GM19099 (cell line): ENCODE results near the gene ZNF385A.
A peak's percentile ranks its signal among the peaks of the same experiment; 100 is the strongest.

Experiments used
- POLR2A ChIP-seq: IDR thresholded peaks from 3 replicates; pipeline ENCODE4 v1.6.1; 2011; ENCODE audit warnings: low read depth; ENCODE audit not compliant: insufficient read length; ENCODE audit errors: extremely low read depth

The ZNF385A gene

DNA sequence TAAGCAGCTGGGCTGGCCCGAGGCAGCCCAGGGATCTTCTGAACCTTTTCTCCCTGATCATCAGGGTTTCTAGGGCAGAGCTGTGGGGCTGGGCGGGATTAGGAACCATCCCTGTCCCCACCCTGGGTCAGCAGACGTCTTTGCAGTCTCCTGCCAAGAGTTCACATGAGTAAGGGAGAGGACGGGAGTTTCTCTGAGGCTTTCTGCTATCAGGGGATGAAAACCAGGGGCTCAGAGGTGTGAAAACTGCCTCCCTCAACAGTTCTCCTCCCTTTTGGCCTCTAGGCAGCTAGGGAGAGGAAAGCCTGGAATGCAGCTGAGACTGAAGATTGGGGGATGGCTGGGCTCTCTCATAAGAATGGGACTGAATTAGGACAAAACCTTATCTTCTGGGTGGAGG, 7.9 kb downstream of the ZNF385A start:
- no peak for TF ChIP-seq POLR2A

DNA sequence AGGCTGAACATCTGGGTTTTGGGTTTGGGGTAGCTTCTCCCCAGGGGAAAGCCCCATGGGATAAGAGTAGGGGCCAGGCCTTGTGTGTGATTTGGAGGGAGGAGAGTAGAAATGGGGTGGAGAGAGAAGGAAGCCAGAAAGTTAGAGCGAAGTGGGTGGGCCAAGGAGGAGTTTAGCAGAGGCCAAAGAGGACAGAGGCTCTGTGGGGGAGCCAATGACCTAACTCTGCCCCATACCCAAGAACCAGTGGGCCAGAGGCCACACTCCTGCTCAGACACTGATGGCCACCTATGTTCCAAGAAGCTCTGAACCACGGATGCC, 9.3 kb downstream of the ZNF385A start:
- no peak for TF ChIP-seq POLR2A

DNA sequence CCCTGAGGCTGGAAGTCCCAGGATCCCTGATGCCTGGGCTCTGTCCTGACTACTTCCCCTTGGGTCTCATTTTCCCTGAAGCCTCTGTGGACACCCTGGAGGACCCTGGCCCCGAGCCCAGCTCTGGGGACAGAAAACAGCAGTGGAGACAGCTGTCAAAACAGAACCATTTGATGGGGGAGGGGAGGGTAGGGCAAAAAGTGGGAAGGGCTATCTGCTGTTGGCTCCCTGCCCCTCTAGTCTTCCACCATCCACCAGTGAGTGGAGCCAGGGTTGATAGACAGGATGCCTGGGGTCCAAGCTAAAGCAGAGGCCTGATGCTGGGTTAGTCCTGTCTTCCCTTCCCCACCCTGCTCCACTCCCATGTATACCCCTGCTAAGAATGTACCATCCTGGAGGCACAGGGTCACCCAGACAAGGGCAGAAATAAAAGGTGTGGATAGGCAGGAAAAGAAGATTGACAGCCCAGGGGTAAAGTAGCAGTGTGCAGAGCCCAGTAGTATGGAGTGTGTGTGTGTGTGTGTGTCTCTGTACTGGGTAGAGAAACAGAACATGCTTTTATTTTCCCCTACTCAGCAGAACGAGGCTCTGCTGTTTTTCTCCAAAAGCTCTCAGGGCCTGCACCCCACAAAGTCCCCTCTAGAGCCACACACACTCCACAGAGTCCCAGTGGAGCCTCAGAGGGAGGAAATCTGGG, 9.8 kb downstream of the ZNF385A start:
- TF ChIP-seq POLR2A, result no peak

DNA sequence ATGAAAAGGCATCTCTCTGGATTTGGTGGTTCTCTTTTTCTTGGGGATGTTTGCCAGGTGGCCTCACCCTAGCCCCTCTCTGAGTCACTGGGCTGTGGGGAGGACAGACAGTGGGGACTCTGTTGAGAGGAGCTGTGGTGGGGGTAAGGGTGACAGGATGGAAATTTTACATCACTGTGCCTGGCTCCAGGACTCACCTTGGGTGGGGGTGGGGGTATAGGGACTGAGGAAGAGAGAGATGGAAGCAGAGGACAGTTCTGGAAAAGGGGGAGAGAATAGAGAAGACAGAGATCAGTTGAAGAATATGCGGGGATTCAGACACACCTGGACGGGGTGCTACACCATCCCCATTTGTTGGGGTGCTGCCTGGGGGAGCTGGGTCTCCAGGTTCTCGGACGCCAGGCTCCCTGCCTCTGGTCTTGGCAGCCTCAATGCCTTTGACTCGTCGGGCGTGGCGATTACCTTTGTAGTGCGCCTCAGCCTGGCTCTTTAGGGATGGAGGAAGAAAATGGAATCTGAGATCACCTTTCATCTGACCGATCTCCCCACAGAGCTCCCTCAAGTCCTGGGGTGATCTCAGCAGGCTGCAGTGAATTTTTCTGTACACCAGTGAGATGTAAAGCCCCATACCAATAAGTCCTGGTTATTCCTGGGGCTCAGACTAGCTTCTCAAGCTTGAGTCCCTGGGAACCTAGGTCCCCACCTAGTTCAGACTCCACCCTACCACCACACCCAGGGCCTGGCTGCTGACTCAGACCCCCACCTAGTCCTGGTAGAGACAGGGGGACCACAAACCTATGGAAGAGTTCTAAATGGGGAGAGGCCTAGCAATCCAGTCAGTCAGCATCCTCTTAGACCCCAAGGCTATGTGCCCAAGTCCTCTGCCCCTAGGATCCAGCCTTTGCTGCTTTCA, 10.6 kb downstream of the ZNF385A start:
- no peak for TF ChIP-seq POLR2A

DNA sequence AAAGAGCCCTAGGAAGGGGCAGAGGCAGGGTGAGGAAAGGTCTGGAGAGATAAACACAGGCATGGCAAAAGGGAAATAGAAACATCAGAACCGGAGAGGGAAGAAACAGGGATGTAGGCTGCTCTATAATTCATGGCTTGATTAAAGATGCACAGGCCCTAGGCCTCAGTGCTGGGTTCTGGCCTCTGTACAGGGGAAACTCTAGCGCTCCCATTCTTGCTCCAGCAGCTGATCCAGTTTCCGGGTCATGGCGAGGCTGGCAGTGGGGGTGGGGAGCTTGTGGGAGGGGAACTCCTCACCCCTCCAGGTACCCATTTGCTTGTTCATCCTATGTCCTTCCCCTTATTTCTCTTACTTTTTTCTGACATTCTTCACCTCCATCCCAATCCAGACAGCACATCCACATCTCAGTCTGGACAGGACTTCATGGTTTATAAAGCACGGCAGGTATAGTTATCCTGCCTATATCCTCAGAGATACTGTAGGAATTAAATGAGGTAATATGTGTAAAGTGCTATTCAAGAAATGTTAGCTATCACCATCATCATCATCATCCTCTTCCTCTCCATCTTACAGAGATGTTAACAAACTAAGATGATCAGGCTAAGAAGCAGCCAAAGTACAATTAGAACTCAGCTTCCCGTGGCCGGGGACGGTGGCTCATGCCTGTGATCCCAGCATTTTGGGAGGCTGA, 12.3 kb downstream of the ZNF385A start:
- TF ChIP-seq POLR2A, result no peak

DNA sequence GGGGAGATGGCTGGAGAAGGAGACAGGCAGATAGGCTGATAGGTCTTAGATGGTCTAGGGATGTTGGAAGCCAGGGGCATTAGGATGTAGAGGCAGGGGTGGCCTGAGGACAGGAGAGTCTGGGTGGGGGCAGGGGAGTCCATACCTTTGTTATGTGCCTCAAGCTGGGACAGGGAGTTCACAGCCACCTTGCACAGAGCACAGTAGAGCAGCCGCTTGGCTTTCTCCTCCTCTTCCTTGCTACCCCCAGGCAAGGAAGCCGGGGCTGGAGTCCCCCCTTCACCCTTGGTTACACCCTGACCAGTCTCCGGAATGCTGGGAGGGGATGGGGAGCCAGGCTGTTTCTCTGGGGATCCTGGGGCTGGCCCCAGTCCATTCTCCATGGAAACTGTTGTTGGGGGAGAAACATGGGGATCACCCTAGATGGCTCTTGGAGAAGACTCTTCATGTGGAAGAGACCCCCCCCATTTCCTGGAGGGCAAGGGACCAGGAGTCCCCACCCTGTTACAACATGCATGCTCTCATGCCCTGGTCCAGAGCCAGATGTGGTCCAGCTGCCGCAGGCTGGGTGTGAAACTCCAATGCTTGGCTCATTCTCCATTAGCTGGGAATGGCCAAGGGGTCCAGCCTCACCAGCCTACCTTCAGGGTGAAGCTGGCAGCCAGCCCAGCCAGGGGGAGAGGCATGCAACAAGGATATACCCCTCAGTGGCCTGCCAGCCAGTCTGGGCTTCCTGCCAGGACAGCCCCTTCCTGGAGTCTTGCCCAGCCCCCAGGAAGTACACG, 13.0 kb downstream of the ZNF385A start:
- TF ChIP-seq POLR2A, result no peak

DNA sequence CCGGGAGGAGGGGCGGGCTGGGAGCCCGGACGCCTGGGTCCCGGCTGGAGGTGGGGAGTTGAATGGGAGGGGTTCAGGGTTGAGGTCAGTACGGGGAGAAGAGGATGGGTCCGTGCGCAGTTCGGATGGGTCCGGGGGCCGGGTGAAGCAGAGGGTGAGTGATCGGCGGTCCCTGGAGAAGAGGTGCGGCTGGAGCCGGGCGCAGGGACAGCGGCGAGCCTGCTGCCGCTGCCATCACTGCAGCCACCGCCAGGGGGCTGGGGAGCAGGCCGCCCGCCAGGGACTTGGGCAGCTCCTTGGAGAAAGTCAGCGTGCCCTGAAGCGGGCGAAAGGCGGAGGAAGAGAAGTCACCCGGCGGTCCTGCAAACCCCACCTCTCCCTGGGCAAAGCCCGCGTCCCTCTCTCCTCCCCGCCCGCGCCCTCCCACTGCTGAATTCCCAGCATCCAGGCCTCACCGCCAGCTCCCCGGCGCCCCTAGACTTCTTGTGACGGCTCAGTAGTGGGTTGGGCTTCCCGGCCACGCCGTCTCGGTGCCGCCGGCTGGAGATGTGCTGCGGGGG, 14.3 kb downstream of the ZNF385A start:
- no peak for TF ChIP-seq POLR2A

DNA sequence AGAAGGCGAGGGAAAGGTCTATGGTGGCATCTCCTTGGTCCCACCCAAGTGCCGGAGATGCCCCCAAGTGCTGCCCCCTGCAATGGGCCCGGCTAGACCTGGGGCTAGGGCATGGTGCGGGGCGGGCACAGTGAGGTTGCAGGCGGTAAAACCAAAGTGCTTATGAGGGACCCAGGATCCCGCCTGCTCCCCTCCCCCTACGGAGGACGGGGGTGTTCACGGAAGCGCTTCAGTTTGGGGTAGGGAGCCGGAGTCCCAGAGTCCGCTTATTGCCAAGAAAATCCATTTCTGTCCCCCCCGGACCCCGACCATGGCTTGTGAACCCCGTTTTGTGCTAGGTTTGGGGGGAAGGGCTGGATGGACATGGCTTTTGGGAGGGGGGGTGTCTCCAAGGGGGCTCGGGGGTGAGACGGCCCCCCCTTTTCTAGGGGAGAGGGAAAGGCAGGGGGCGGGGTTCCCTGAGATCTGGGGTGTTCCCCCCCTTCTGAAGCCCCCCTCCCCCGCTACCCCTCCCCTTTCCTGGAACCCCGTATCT, 14.9 kb downstream of the ZNF385A start:
- TF ChIP-seq POLR2A, result no peak

DNA sequence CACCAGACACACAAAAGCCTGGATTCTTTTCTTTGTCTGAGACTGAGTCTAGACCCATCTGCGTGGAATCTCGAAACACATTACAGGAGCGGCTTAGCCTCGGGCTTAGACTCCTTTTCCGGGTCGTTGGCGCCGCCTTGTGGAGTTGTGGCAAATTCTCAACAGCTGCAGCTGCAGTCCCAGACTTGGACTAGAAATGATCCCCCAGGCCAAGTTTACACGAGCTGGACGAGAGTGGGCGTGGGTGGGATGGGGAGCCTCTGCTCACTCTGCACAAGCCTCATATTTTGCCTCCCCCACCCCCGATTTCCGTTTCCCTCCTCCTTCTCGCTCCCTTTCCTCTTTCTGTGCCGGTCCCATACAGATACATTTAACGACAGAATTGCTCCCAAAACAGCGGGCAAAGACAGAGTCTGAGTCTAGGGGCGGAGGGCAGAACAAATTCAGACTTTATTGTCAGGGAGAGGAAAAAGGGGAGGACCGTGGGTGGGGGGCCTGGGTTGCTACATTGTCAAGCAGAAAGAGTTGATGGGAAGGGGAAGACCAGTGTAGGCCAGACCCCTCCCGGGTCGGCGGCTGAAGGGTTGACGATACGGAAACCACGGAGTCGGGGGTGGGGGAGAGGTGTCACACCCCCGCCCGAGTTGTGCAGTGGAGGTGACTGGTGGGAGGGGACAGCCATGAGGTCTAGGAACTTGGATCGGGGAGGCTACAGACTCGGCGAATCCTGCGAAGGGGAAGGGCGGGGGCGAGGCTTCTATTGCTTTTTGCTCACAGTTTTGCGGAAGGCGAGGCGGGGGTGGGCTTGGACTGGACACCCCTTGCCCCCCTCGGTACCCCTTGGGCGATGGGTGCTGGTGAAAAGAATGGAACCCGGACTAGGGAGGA, 15.6 kb downstream of the ZNF385A start:
- TF ChIP-seq POLR2A, result peak; percentile 30

DNA sequence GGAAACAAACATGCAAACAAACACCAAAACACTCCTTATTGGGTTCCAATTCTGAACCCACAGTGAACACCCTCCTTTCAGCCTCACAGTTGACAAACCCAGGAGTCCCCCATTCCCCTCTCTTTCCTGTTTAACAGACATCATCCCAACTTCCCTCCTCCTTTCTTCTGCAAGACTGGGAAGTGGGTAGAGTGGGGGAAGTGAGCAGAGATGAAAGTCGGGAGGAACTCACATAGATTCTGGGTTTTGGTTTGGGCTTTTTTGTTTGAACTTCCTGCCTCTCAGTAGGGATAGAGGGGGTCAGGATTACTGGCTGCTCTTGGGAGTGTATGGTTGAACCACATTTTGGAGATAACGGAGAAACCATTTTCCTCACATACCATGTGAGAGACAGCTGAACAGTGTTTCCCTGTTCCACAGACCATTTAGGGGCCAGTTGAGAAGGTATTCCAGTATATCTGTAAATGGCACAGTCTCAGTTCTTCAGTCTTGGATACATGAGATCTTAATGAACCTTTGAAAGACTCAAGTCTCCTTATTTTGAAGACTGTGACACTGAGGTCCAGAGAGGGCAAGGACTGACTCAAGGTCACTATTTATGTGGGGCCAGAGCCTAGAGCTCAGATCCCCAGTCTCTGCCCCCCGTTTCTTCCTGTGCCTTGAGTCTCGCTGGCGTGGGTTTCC, 16.4 kb downstream of the ZNF385A start:
- TF ChIP-seq POLR2A, result no peak

DNA sequence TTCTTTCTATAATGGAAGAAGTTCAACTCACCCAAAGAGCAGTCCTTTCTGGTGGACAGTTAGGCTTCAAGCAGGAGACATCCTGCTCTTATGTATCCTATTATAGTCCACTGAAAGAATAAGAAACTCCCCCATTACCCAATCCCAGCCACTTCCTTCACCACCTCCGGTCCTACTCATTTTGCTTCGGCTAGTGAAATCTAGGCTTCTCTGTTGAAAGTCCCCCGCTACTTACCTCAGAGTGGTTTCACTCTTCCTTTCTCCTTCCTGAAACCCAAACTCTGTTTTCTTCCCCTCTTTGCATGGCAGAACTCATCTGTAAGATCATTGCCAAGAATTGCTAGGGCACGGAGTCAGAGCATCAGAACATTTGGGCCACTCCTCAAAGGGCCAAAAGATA, 20.1 kb downstream of the ZNF385A start, which contains the start of gene GPR84:
Gene GPR84, minus strand, starts transcription at position 74 of the 400 bp plus-strand sequence. CDS start 635 bp downstream, outside the sequence.
- TF ChIP-seq POLR2A, result no peak

DNA sequence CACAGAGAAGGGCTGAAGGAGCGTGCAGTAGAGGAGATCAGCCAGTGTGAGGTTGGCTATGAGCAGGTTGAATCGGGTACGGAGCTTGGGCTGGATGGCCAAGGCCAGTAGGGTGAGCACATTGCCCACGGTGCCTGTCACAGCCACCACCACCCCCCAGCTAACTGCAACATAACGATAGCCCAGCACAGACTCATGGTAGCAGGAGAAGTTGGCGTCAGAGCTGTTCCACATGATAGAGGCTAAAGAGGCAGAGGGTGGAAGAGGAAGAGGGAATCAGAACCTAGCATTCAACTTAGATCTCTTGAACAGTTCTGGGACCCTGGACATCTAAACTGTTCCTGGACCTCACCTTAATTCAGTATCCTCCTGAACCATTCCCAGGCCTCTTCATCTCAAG, 20.9 kb downstream of the ZNF385A start:
- TF ChIP-seq POLR2A, result no peak

DNA sequence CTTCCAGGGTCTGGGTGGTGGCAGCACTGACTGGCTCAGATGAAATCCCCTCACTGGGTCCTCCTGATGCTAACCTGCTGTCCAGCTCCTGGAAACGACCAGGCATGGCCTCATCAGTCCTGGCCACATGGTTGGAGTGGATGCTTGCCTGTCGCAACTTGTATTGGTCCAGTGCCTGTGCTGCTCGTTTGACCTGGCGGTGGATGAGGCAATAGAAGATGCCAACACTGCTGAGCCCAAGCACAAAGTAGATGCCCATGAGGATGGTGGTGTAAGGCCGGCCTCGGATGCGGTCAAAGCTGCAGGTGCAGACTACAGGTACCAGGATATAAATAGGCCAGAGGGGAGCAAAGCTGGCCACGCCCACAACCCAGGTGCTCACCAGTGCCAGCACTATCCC, 21.5 kb downstream of the ZNF385A start:
- no peak for TF ChIP-seq POLR2A
